Fibroblast of lung (primary cell): ENCODE results near the gene MS4A18.

Experiments
- CTCF ChIP-seq, 2 donors: IDR thresholded peaks in 1 of 2; conservative IDR thresholded peaks in 1 of 2; 1 replicate in 1 of 2; 2 replicates in 1 of 2; pipeline ENCODE4 v1.5.1; 2011 to 2012; ENCODE audit warnings: low read length in 2 of 2, control low read depth in 1 of 2, inconsistent platforms in 1 of 2, low read depth in 1 of 2, mild to moderate bottlenecking in 1 of 2
- EZH2 ChIP-seq: IDR thresholded peaks from 2 replicates; pipeline ENCODE4 v1.5.1; 2012; ENCODE audit warnings: low read length, control low read depth, mild to moderate bottlenecking; ENCODE audit errors: missing control alignments

- TF ChIP-seq CTCF (conservative IDR thresholded peaks at IDR 0.05 in 1 of 2, IDR thresholded peaks at IDR 0.05 in 1 of 2; ENCODE audit: low read depth in 1 of 2, low read length in 2 of 2) (no peak), EZH2 (no peak)
Measured at GRCh38 chr11:60740573-60740972, 16.1 kb downstream of the MS4A18 start.
